ENCODE data around the gene RAPGEF4. TPM values are rescaled to one million over a fixed set of nuclear protein-coding genes. Genes with fewer than 3 reads are reported as not detected.

Gene RAPGEF4
- total and polyA plus RNA-seq, 2 of the 8 experiments (the other 6 are each of a cell fraction or from before 2014, with no cell fraction given), result 1.2 to 2.6 TPM

DNA sequence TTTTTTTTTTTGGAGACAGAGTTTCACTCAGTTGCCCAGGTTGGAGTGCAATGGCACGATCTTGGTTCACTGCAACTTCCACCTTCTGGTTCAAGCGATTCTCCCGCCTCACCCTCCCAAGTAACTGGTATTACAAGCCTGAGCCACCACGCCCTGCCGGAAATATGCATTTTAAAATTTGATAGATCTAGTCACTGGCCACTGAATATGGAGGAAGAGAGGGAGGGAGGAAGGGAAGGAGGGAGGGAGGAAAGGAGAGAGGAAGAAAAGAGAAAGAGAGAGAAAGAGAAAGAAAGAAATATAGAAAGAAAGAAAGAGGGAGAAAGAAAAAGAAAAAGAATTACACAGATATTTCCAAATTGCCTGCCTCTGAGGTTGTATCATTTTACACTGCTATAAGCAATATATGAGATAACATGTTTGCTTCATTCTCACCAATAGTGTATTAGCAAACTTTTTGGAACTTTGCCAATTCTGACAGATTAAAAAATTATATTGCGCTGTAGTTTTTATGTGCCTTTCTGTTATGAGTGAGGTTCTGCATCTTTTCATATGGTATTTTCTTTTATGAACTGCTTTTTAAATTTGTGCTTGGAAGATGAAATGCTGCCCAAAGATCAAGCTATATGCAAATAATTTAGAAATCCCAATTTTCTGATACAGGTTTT lies 178.8 kb downstream of the RAPGEF4 start:
- Histone ChIP-seq H3K14ac (ENCODE audit: insufficient read length) (no peak overlapping the region), H3K4me3 (ENCODE audit: extremely low read depth in 1 of 4, insufficient read depth in 2 of 4, low read depth in 3 of 4, low read length in 4 of 4) (no peak overlapping the region), H4K5ac (ENCODE audit: insufficient read length, low read depth, low read length) (no peak overlapping the region), H3K79me1 (ENCODE audit: low read depth, low read length) (no peaks in the 10 kb centered on the region), H2AK5ac (ENCODE audit: low read depth, low read length) (no peak overlapping the region), H2BK15ac (ENCODE audit: low read length) (no peak overlapping the region), H2AFZ (ENCODE audit: low read length) (no peak overlapping the region), H3K4me1 (replicated peaks in 1 of 4; ENCODE audit: control insufficient read depth in 3 of 4, insufficient read depth in 4 of 4, low read length in 3 of 4) (no peaks in the 10 kb centered on the region), H2BK5ac (ENCODE audit: low read depth, low read length) (no peak overlapping the region), H4K91ac (replicated peaks; ENCODE audit: insufficient read length, low read length) (no peak overlapping the region), H3K4ac (replicated peaks; ENCODE audit: insufficient read length, low read depth, low read length) (no peak overlapping the region), H2BK12ac (ENCODE audit: low read depth, low read length) (no peak overlapping the region), H3K27ac (ENCODE audit: low read depth, low read length) (no peak overlapping the region), H3K56ac (replicated peaks; ENCODE audit: insufficient read length, low read depth, low read length) (no peak overlapping the region), H2BK20ac (ENCODE audit: low read length) (no peak overlapping the region), H3K79me2 (ENCODE audit: control insufficient read depth in 1 of 2, insufficient read depth in 2 of 2, low read length in 2 of 2) (no peaks in the 10 kb centered on the region), H3K23me2 (ENCODE audit: low read depth, low read length) (no peaks in the 10 kb centered on the region), H3K9ac (replicated peaks in 1 of 4; ENCODE audit: extremely low read depth in 1 of 4, low read depth in 3 of 4, low read length in 3 of 4) (no peak overlapping the region), H3K23ac (ENCODE audit: insufficient read length) (no peak overlapping the region), H3K18ac (ENCODE audit: extremely low read depth, low read length) (no peak overlapping the region), H2BK120ac (replicated peaks; ENCODE audit: low read depth, low read length) (no peak overlapping the region), H3K4me2 (ENCODE audit: insufficient read depth in 1 of 2, low read depth in 2 of 2, low read length in 2 of 2) (no peak overlapping the region), H4K20me1 (replicated peaks in 1 of 2; ENCODE audit: control insufficient read depth in 1 of 2, insufficient read depth in 2 of 2, low read length in 2 of 2) (no peaks in the 10 kb centered on the region), H3K9me3 (ENCODE audit: insufficient read depth in 2 of 2, low read depth in 1 of 2, low read length in 1 of 2) (no peaks in the 10 kb centered on the region), H4K8ac (ENCODE audit: extremely low read depth, insufficient read depth, low read length) (no peak overlapping the region), H3K27me3 (replicated peaks in 1 of 4; ENCODE audit: control insufficient read depth in 3 of 4, extremely low read depth in 1 of 4, insufficient read depth in 3 of 4, low read length in 3 of 4) (no peaks in the 10 kb centered on the region), H3K36me3 (ENCODE audit: control insufficient read depth in 2 of 4, insufficient read depth in 4 of 4, low read length in 3 of 4) (no peaks in the 10 kb centered on the region)
- POLR2A ChIA-PET (ENCODE audit: partially characterized antibody), result no interaction called here
- 92% methylated on average over 5 of the region's 6 CpGs; no CpG with 5 or more reads in 1 of the 2 experiments for WGBS, 2 experiments (ENCODE audit: extremely low coverage in 1 of 2, insufficient coverage in 1 of 2, insufficient read length in 1 of 2, insufficient replicate concordance in 2 of 2, low coverage in 1 of 2, low lambda C conversion rate in 2 of 2, missing lambda C conversion rate in 1 of 2)
- DNase-seq (ENCODE audit: low read depth in 1 of 2, low spot score in 2 of 2), result no peak
- CTCF ChIA-PET (ENCODE audit: partially characterized antibody), result interaction anchor here (1.8 to 2.1 kb wide), 2 partner anchors 17 to 109 kb away, joined by 4 to 7 read pairs; no protein-coding TSS in a partner anchor
- TF ChIP-seq, protein P1, sequence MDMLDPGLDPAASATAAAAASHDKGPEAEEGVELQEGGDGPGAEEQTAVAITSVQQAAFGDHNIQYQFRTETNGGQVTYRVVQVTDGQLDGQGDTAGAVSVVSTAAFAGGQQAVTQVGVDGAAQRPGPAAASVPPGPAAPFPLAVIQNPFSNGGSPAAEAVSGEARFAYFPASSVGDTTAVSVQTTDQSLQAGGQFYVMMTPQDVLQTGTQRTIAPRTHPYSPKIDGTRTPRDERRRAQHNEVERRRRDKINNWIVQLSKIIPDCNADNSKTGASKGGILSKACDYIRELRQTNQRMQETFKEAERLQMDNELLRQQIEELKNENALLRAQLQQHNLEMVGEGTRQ (IDR thresholded peaks at IDR 0.05; ENCODE audit: low read length), result no peak
- no peak for TF ChIP-seq BACH1 (IDR thresholded peaks at IDR 0.05; ENCODE audit: low read length)
- TF ChIP-seq, protein P2, sequence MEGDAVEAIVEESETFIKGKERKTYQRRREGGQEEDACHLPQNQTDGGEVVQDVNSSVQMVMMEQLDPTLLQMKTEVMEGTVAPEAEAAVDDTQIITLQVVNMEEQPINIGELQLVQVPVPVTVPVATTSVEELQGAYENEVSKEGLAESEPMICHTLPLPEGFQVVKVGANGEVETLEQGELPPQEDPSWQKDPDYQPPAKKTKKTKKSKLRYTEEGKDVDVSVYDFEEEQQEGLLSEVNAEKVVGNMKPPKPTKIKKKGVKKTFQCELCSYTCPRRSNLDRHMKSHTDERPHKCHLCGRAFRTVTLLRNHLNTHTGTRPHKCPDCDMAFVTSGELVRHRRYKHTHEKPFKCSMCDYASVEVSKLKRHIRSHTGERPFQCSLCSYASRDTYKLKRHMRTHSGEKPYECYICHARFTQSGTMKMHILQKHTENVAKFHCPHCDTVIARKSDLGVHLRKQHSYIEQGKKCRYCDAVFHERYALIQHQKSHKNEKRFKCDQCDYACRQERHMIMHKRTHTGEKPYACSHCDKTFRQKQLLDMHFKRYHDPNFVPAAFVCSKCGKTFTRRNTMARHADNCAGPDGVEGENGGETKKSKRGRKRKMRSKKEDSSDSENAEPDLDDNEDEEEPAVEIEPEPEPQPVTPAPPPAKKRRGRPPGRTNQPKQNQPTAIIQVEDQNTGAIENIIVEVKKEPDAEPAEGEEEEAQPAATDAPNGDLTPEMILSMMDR (IDR thresholded peaks at IDR 0.05; ENCODE audit: control extremely low read depth in 1 of 3, insufficient read depth in 1 of 3, low read depth in 1 of 3, low read length in 3 of 3), result no peak
- TF ChIP-seq CBX8 (IDR thresholded peaks at IDR 0.05; ENCODE audit: borderline replicate concordance, low read depth, low read length), result no peak
- TF ChIP-seq EP300 (IDR thresholded peaks at IDR 0.05; ENCODE audit: borderline replicate concordance in 1 of 2, low read depth in 2 of 2, low read length in 2 of 2), result no peak
- no peak for FAIRE-seq

Measured in H1 (cell line).